PFSK-1 (cell line): Measurements from ENCODE around the gene SPAG6.

Source experiments
- FOXP2 ChIP-seq: optimal IDR thresholded peaks from 2 replicates; pipeline ENCODE3; 2011; ENCODE audit warnings: borderline replicate concordance, control low read depth, inconsistent platforms; ENCODE audit not compliant: insufficient read depth; ENCODE audit errors: extremely low read length, extremely low read depth
- POLR2AphosphoS5 ChIP-seq: IDR thresholded peaks from 2 replicates; pipeline ENCODE4 v1.6.1; 2012; ENCODE audit warnings: low read depth, mild to moderate bottlenecking, control low read depth, low read length, moderate library complexity
- REST ChIP-seq, 2 experiments: IDR thresholded peaks; 2 replicates each; pipeline versions ENCODE4 v1.6.1 to v1.8.0; 2011 to 2012; ENCODE audit warnings: low read depth in 2 of 2, low read length in 2 of 2, control low read depth in 1 of 2, inconsistent platforms in 1 of 2, mild to moderate bottlenecking in 1 of 2, moderate library complexity in 1 of 2; ENCODE audit not compliant: insufficient read depth in 1 of 2
- SIN3A ChIP-seq: IDR thresholded peaks from 2 replicates; pipeline ENCODE4 v1.6.1; 2012; ENCODE audit warnings: mild to moderate bottlenecking, low read length, moderate library complexity, borderline replicate concordance; ENCODE audit not compliant: insufficient read depth
- TAF1 ChIP-seq: IDR thresholded peaks from 2 replicates; pipeline ENCODE4 v1.6.1; 2012; ENCODE audit warnings: low read length, control low read depth, borderline replicate concordance; ENCODE audit not compliant: insufficient read depth

Gene SPAG6

GRCh38 chr10:22417736-22418268, 72.5 kb downstream of the SPAG6 start:
- TF ChIP-seq SIN3A (no peak), REST (IDR thresholded peaks at IDR 0.05; ENCODE audit: insufficient read depth in 1 of 2, low read depth in 2 of 2, low read length in 2 of 2) (no peak), TAF1 (no peak), FOXP2 (no peak), POLR2AphosphoS5 (no peak)

GRCh38 chr10:22420787-22421517, 75.7 kb downstream of the SPAG6 start:
- no peak for TF ChIP-seq TAF1
- TF ChIP-seq POLR2AphosphoS5: no peak

GRCh38 chr10:22426653-22427052, 81.4 kb downstream of the SPAG6 start:
- TF ChIP-seq REST (IDR thresholded peaks at IDR 0.05; ENCODE audit: insufficient read depth in 1 of 2, low read depth in 2 of 2, low read length in 2 of 2) (no peak), POLR2AphosphoS5 (no peak)

DNA sequence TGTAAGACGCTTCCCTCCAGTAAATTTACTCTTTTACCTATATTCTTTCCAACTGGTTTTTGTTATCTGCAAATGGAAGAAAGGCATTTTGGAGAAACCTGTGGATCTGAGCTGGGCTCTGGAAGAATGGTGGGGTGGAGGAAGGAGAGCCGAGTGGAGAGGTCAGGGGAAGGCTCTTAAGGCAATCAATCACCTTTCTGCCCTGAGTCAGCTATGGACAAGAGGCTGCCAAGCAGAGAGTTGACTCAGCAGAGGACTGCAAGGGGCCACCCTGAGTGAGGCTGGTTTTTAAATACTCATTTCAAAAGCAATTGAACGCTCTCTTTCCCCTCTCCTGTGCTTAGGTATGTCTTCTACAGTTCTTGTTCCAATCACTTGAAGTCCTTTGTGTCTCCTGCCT, 81.8 kb downstream of the SPAG6 start:
- TF ChIP-seq TAF1: no peak
- TF ChIP-seq REST (IDR thresholded peaks at IDR 0.05; ENCODE audit: insufficient read depth in 1 of 2, low read depth in 2 of 2, low read length in 2 of 2): no peak
- TF ChIP-seq FOXP2: no peak
- TF ChIP-seq POLR2AphosphoS5: no peak
- TF ChIP-seq SIN3A: no peak

- TF ChIP-seq FOXP2: no peak
- 0 out of 2 replicates have a peak, but pooled peaks have one; percentile 58 for TF ChIP-seq SIN3A
- 0 out of 2 replicates have a peak, but pooled peaks have one; percentile 29 for TF ChIP-seq TAF1
- TF ChIP-seq POLR2AphosphoS5: no peak
- no peak for TF ChIP-seq REST (IDR thresholded peaks at IDR 0.05; ENCODE audit: insufficient read depth in 1 of 2, low read depth in 2 of 2, low read length in 2 of 2)
Measured at GRCh38 chr10:22427890-22428571, 82.7 kb downstream of the SPAG6 start.
